Measurements from ENCODE around the gene CDH23.

Gene CDH23

DNA sequence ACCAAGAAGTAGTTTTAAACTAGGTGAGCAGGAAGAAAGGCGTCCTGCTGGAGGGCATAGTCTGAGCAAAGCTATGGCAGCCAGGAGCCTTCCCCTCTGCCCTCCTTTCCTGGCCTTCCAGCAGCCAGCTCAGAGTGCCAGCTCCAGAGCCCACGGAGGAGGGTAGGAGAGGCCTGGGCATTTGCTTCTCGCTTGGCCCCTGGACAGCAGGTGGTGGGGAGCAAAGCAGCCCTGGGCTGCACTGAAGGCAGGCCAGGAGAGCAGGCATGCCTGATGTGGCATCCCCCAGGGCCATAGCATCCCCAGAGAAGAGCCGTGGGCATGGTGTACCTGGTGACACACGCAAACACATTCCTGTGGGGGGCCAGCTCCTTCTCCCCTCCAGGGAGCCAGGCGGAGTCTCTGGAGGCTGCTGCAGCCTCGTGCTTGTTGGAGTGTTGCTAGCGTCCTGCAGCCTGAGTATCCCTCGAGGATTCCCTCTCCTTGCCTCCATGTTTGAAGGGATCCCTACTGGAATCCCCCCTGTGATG lies 43.9 kb downstream of the CDH23 start:
- no peak for DNase-seq (ENCODE audit: low read depth)

- no peak for DNase-seq (ENCODE audit: low read depth)
Observed at GRCh38 chr10:71442000-71442399, 45.3 kb downstream of the CDH23 start.

GRCh38 chr10:71442859-71443570 lies 46.3 kb downstream of the CDH23 start:
- no peak for DNase-seq (ENCODE audit: low read depth)

DNA sequence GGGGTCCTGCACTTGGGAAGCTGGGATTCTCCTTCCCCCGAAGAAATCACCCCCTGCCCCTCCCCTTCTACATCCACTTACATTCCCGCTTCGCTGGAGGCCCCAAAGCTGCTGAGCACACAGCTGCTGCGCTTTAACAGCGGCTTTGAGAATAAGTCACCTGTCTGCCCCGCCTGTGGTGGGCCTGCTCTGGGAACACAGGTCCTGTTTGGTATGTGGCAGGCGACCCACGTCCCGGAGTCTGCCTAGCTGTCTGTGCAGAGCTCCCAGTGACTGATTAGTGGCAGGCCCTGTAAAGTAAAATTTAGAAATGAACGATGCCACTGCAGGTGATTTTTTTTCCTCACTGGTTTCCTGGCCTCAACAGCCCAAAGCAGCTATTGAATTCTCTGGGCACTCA lies 47.0 kb downstream of the CDH23 start:
- DNase-seq (ENCODE audit: low read depth): no peak

DNA sequence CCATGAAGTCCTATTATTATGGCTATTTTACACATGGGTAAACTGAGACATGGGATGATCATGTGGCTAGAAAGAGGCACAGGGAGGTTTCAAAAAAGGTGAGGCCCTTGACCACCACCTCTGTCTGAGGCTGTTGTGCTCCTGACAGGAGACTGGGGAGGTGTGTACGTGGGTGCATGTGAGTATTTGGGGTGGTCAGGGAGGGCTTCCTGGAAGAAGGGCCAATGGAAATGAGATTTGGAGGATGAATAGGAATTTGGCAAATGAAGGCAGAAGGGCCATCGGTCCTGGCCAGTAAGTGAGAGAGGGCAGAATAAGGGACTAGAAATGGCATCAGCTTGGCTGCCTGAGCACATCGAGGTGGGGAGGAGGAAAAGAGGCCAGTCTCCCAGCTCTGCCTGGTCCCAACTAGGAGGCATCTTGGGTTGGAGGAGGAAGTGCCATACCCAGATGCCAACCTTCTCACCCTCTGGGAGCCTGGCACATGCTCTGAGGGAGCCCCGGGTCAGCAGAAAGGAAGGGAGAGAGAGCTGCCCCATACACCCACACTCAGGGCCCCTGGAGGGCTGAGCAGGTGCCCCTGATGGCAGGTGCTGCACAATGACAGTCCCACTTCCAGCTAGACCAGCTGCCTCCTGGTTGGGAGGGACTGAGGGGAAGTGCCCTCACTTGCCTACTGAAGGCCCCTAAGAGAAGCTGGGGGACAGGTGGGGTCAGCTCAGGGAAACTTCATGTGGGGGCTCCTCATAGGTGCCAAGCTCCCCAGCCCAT lies 47.7 kb downstream of the CDH23 start:
- DNase-seq (ENCODE audit: low read depth): no peak

GRCh38 chr10:71447676-71448075 lies 51.0 kb downstream of the CDH23 start:
- no peak for DNase-seq (ENCODE audit: low read depth)

GRCh38 chr10:71448146-71448545 lies 51.4 kb downstream of the CDH23 start:
- DNase-seq (ENCODE audit: low read depth): no peak

DNA sequence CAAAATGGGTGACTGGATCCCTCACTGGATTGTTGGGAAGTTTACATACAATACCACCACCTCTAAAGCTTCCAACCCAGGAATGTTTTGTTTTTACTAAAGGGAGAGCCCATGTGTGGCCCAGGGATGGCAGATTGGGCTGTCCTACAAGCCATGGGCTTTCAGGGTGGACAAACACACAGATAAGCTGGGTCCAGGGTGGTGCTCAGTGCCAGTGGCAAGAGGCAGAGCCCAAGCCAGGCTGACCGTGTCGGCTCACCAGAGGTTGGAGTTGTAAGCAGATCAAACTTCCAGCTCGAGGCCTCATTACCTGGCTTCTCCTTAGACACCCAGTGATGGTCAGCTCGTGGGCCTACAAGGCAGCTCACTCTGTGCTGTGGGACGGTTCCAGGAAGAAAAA lies 52.3 kb downstream of the CDH23 start:
- no peak for DNase-seq (ENCODE audit: low read depth)

- DNase-seq (ENCODE audit: low read depth): no peak
Observed at GRCh38 chr10:71451754-71452153, 55.0 kb downstream of the CDH23 start.

GRCh38 chr10:71453186-71453585 lies 56.5 kb downstream of the CDH23 start:
- DNase-seq (ENCODE audit: low read depth): no peak

GRCh38 chr10:71454347-71454746 lies 57.6 kb downstream of the CDH23 start:
- no peak for DNase-seq (ENCODE audit: low read depth)

- no peak for DNase-seq (ENCODE audit: low read depth)
Observed at GRCh38 chr10:71455035-71455434, 58.3 kb downstream of the CDH23 start.

DNA sequence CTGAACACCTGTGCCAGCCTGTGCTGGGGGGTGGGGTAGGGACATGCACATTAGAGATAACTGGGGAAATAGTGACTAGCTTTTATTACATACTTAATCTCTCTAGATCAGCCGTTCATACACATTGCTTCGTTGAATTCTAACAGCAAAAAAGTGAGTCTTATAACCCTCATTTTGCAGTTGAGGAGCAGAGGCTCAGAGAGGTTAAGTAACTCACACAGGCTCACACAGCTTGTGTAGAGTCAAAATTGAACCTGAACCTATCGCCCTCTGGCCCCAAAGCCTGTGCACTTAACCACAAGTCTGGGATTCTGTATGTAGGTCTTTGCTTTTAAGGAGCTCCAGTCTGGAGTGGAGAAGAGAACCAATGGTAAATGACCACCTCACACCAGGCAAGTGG lies 59.9 kb downstream of the CDH23 start:
- no peak for DNase-seq (ENCODE audit: low read depth)

GRCh38 chr10:71457908-71458307 lies 61.2 kb downstream of the CDH23 start:
- no peak for DNase-seq (ENCODE audit: low read depth)

- DNase-seq (ENCODE audit: low read depth): no peak
Observed at GRCh38 chr10:71458387-71458786, 61.7 kb downstream of the CDH23 start.

GRCh38 chr10:71459513-71459912 lies 62.8 kb downstream of the CDH23 start:
- DNase-seq (ENCODE audit: low read depth): no peak

DNA sequence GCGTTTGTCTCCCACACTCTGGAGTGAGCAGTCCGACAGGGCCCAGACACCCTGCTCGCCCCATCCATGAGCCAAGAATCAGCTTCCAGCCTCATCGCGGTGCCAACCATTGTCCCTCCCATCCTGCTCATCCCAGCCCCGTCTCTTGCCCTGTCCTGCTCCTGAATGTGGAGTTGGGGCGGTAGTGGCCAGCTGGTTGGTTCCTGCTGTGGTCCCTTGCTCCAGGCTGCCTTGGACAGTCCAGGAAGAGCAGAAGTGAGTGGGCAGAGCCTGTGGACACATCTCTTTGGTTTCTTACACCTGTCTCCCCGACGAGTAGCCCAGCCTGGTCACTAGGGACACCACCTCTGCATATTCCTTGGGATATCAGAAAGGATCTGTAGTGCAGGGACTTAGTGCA lies 63.9 kb downstream of the CDH23 start:
- DNase-seq (ENCODE audit: low read depth): no peak

DNA sequence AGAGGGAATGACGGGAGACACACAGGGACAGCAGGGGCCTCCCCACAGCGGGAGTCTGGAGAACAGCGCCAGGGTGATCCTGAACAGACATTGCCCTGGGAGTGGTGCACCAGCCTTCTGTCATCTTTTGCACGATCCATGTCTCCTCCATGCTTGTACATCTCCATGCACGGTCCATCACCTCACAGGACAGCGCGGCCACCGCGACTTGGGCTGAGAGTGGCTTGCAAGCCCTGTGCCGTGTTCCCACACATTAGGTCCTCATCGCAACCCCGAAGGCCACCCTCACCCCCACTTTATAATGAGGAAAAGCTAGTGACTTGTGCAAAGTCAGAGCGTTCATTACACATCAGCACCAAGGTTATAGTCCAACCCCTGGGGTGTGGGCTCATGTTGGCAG lies 64.7 kb downstream of the CDH23 start:
- no peak for DNase-seq (ENCODE audit: low read depth)

GRCh38 chr10:71462062-71462935 lies 65.6 kb downstream of the CDH23 start:
- no peak for DNase-seq (ENCODE audit: low read depth)

DNA sequence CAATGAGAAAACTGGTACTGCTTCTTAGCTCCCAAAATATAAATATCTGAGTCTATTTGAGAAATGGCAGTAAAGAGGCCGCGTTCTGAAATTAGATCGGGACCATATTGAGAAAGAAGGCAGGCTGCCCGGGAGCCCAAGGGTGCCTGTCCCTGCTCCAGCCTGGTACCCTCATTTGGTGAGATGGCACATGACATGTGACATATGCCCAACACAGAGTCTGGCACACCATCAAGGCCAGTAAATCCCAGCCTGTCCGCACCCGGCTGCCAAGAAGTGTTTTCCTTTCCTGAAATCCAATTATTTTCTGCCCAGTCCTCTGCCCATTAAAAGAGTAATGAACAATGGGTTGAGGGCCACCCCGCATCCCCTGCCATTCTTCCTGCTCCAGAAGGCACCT lies 66.4 kb downstream of the CDH23 start:
- no peak for DNase-seq (ENCODE audit: low read depth)

DNA sequence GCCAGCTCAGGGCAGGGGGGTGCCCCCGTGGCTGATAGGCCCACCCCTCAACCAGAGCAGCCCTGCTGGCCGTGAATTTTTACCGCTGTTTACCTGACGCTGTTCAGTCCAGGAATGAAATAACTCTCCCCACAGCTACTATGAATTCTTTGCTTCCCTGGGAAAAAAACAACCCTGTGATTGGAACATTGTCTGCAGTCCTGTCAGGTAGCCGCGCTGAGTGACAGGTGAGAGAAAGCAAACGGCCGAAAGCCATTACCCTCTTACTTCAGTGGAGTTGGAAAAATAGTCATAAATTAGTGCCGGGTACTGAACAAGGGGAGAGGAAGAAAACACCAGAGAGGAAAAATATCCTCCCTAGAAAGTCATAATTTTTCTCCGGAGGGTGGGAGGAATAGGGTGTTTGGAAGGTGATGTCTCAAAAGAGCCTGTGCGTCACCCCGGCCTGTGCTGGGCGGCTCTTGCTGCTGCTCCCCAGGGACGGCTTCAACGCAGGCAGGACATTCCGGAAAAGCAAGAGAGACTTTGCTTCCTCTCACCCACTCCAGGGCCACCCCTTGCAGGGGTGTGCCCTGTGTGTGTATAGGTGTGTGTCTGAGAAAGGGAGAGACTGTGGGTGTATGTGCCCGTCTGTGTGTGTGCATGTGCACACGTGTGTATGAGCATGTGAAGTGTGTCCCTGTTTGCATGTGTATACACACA lies 69.0 kb downstream of the CDH23 start:
- DNase-seq (ENCODE audit: low read depth): no peak

- no peak for DNase-seq (ENCODE audit: low read depth)
Observed at GRCh38 chr10:71466330-71466729, 69.6 kb downstream of the CDH23 start.

All from GM04504 (cell line).